ENCODE results near the gene HDHD5. TPM values are rescaled to one million over a fixed set of nuclear protein-coding genes. Genes with fewer than 3 reads are reported as not detected.

HDHD5 gene
- total RNA-seq, 2 donors from 2014 or later = 32.6 to 50.1 TPM

- H3K27ac ChIP-seq = no peak overlapping the region
- H3K4me1 ChIP-seq (ENCODE audit: control insufficient read depth in 1 of 2, low read depth in 2 of 2) = peaks cover 5 to 19% of the 10 kb centered on the region in 2 donors
- H3K9me3 ChIP-seq = no peaks in the 10 kb centered on the region
- H3K4me3 ChIP-seq = no peak overlapping the region
- no peak for TF ChIP-seq CTCF (IDR thresholded peaks at IDR 0.05)
- DNase-seq (ENCODE audit: low spot score) = no peak
- no peaks in the 10 kb centered on the region for H3K27me3 ChIP-seq (replicated peaks; ENCODE audit: insufficient read depth)
- H3K36me3 ChIP-seq = no peaks in the 10 kb centered on the region
- ATAC-seq (ENCODE audit: insufficient number of reproducible peaks, low FRiP score, low read depth) = no peak
These were observed 5.4 kb upstream of the HDHD5 start for GRCh38 chr22:17164392-17165024.

- H3K36me3 ChIP-seq = no peaks in the 10 kb centered on the region
- H3K27ac ChIP-seq = no peak overlapping the region
- no peak for ATAC-seq (ENCODE audit: insufficient number of reproducible peaks, low FRiP score, low read depth)
These were observed 3.7 kb upstream of the HDHD5 start for GRCh38 chr22:17162731-17163130.

GRCh38 chr22:17161991-17162390 is 2.9 kb upstream of the HDHD5 start:
- TF ChIP-seq CTCF (IDR thresholded peaks at IDR 0.05) = no peak
- no peaks in the 10 kb centered on the region for H3K9me3 ChIP-seq

More at GRCh38 chr22:17162731-17163130, 3.7 kb upstream of the HDHD5 start:
- no peak for TF ChIP-seq CTCF (IDR thresholded peaks at IDR 0.05)
- no peaks in the 10 kb centered on the region for H3K27me3 ChIP-seq (replicated peaks; ENCODE audit: insufficient read depth)
- H3K4me1 ChIP-seq (ENCODE audit: control insufficient read depth in 1 of 2, low read depth in 2 of 2) = peaks cover 11 to 23% of the 10 kb centered on the region in 2 donors
- DNase-seq (ENCODE audit: low spot score) = no peak
- H3K9me3 ChIP-seq = no peaks in the 10 kb centered on the region
- no peak overlapping the region for H3K4me3 ChIP-seq

GRCh38 chr22:17159504-17159951 is 451 bp upstream of the HDHD5 start:
- peaks cover 17 to 21% of the 10 kb centered on the region in 2 donors for H3K4me1 ChIP-seq (ENCODE audit: control insufficient read depth in 1 of 2, low read depth in 2 of 2)
- peak overlapping the region; percentile 71 to 95 for H3K27ac ChIP-seq
- H3K27me3 ChIP-seq (replicated peaks; ENCODE audit: insufficient read depth) = no peaks in the 10 kb centered on the region
- TF ChIP-seq CTCF (IDR thresholded peaks at IDR 0.05) = no peak
- no peaks in the 10 kb centered on the region for H3K36me3 ChIP-seq
- DNase-seq (ENCODE audit: low spot score) = peak; percentile 8
- H3K9me3 ChIP-seq = no peaks in the 10 kb centered on the region
- ATAC-seq (ENCODE audit: insufficient number of reproducible peaks, low FRiP score, low read depth) = peak; percentile 33
- H3K4me3 ChIP-seq = peak overlapping the region; percentile 81

More at GRCh38 chr22:17161991-17162390, 2.9 kb upstream of the HDHD5 start:
- Histone ChIP-seq H3K27me3 (replicated peaks; ENCODE audit: insufficient read depth) (no peaks in the 10 kb centered on the region), H3K4me3 (no peak overlapping the region), H3K27ac (no peak overlapping the region), H3K36me3 (no peaks in the 10 kb centered on the region), H3K4me1 (ENCODE audit: control insufficient read depth in 1 of 2, low read depth in 2 of 2) (peaks cover 17 to 24% of the 10 kb centered on the region in 2 donors)
- ATAC-seq (ENCODE audit: insufficient number of reproducible peaks, low FRiP score, low read depth) (no peak), DNase-seq (ENCODE audit: low spot score) (no peak)

DNA sequence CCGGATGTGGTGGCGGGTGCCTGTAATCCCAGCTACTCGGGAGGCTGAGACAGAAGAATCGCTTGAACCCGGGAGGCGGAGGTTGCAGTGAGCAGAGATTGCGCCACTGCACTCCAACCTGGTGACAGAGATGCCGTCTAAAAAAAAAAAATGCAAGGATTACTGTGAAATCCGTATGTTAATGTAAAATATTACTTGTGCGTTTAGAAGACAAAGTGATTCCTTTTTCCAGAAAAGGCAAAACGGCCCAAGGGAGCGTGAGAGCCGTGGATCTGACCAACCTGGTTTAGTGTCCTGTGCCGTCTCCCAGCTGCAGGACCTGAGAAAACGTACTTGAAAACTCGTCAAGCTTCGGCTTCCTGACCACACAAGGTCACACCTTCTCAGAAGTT is 905 bp downstream of the HDHD5 start:
- ATAC-seq (ENCODE audit: insufficient number of reproducible peaks, low FRiP score, low read depth) (no peak), DNase-seq (ENCODE audit: low spot score) (no peak)
- Histone ChIP-seq H3K36me3 (no peaks in the 10 kb centered on the region), H3K27me3 (replicated peaks; ENCODE audit: insufficient read depth) (no peaks in the 10 kb centered on the region), H3K4me1 (ENCODE audit: control insufficient read depth in 1 of 2, low read depth in 2 of 2) (peaks cover 17 to 21% of the 10 kb centered on the region in 2 donors), H3K9me3 (no peaks in the 10 kb centered on the region), H3K27ac (peak overlapping the region; percentile 71 to 95), H3K4me3 (peak overlapping the region; percentile 81)
- no peak for TF ChIP-seq CTCF (IDR thresholded peaks at IDR 0.05)

Measured in thoracic aorta (tissue), 2 donors.